K562 (cell line): ENCODE measurements around the gene C1orf174. TPM values are rescaled to one million over a fixed set of nuclear protein-coding genes. Genes with fewer than 3 reads are reported as not detected.

Source experiments
- ATF1 ChIP-seq, 2 experiments: fragments of 450-650 bp in 1 of 2; IDR thresholded peaks; 2 replicates each; pipeline ENCODE4 v1.6.1; 2016; ENCODE audit warnings: missing compliant biosample characterization in 1 of 2, missing genetic modification characterization in 1 of 2
- BRCA1 ChIP-seq, 2 experiments: fragments of 450-650 bp in 1 of 2; sonication (generic) in 1 of 2; formaldehyde crosslinking in 1 of 2; IDR thresholded peaks; 2 replicates each; pipeline versions ENCODE4 v1.5.0 to v1.6.1; 2017 to 2020; ENCODE audit warnings: mild to moderate bottlenecking in 1 of 2, missing genetic modification reagents in 1 of 2
- BRF1 ChIP-seq: IDR thresholded peaks from 3 replicates; pipeline ENCODE4 v1.6.1; 2011; ENCODE audit warnings: borderline replicate concordance, mild to moderate bottlenecking; ENCODE audit not compliant: insufficient read length; ENCODE audit errors: extremely low read depth
- FIP1L1 ChIP-seq: fragments of 200-400 bp; formaldehyde crosslinking; IDR thresholded peaks from 2 replicates; pipeline ENCODE4 v1.6.1; 2018; ENCODE audit warnings: mild to moderate bottlenecking, low read depth, low read length; ENCODE audit not compliant: poor library complexity, severe bottlenecking
- FOXA3 ChIP-seq, 2 experiments: fragments of 450-650 bp in 1 of 2; sonication (generic) in 1 of 2; formaldehyde crosslinking; IDR thresholded peaks in 1 of 2; conservative IDR thresholded peaks in 1 of 2; 2 replicates each; pipeline versions ENCODE4 v1.4.0 to v1.8.0; 2020 to 2022; ENCODE audit warnings: mild to moderate bottlenecking in 2 of 2, missing genetic modification reagents in 1 of 2
- KAT7 ChIP-seq: sonication (generic); formaldehyde crosslinking; IDR thresholded peaks from 2 replicates; pipeline ENCODE4 v1.8.0; 2022; ENCODE audit warnings: missing genetic modification reagents, mild to moderate bottlenecking, borderline replicate concordance
- KLF10 ChIP-seq: fragments of 250-450 bp; sonication (Bioruptor Pico); IDR thresholded peaks from 2 replicates; pipeline ENCODE4 v1.6.1; 2021; ENCODE audit warnings: matching md5 sums
- L3MBTL2 ChIP-seq: fragments of 450-650 bp; IDR thresholded peaks from 2 replicates; pipeline ENCODE4 v1.6.1; 2016; ENCODE audit warnings: mild to moderate bottlenecking, moderate library complexity
- MEIS2 ChIP-seq: fragments of 450-650 bp; IDR thresholded peaks from 2 replicates; pipeline ENCODE4 v1.6.1; 2014; ENCODE audit warnings: mild to moderate bottlenecking; ENCODE audit not compliant: partially characterized antibody
- MYC ChIP-seq, 2 experiments: fragments of 250-450 bp in 1 of 2; sonication (Bioruptor Pico) in 1 of 2; IDR thresholded peaks; 2 replicates each; pipeline versions ENCODE4 v1.5.1 to v1.6.1; 2012 to 2021; ENCODE audit warnings: low read depth in 2 of 2, borderline replicate concordance in 1 of 2, improper control_type of control experiment in 1 of 2, low read length in 1 of 2, mild to moderate bottlenecking in 1 of 2, moderate library complexity in 1 of 2
- SIN3B ChIP-seq: fragments of 450-650 bp; IDR thresholded peaks from 2 replicates; pipeline ENCODE4 v1.6.1; 2017; ENCODE audit warnings: low read depth, mild to moderate bottlenecking, moderate library complexity
- SUPT5H ChIP-seq: fragments of 450-650 bp; IDR thresholded peaks from 2 replicates; pipeline ENCODE4 v1.6.1; 2016
- TEAD4 ChIP-seq, 2 experiments: sonication (generic) in 1 of 2; formaldehyde crosslinking in 1 of 2; IDR thresholded peaks; 2 replicates each; pipeline versions ENCODE4 v1.6.1 to v1.8.0; 2012 to 2022; ENCODE audit warnings: borderline replicate concordance in 1 of 2, inconsistent platforms in 1 of 2, low read length in 1 of 2, mild to moderate bottlenecking in 1 of 2, missing genetic modification reagents in 1 of 2
- XRCC4 ChIP-seq: IDR thresholded peaks from one replicate; pipeline ENCODE4 v1.6.1; 2011; ENCODE audit not compliant: insufficient read depth, insufficient read length; ENCODE audit errors: extremely low read depth
- XRCC5 ChIP-seq: fragments of 200-400 bp; formaldehyde crosslinking; IDR thresholded peaks from 2 replicates; pipeline ENCODE4 v1.6.1; 2017; ENCODE audit warnings: low read depth, mild to moderate bottlenecking, low read length
- ZFP30 ChIP-seq: fragments of 250-450 bp; sonication (Bioruptor Pico); IDR thresholded peaks from 2 replicates; pipeline ENCODE4 v1.8.0; 2022; ENCODE audit warnings: moderate library complexity, mild to moderate bottlenecking, inconsistent platforms, borderline replicate concordance
- polyA plus RNA-seq, 8 experiments: library from polyadenylated mRNA; depleted of rRNA in 4 of 8; stranded (reverse) in 5 of 8; unstranded in 3 of 8; fragments of >200 nt; fragmentation: Nextera tagmentation in 2 of 8; fragmentation: Illumina TruSeq in 1 of 8; extraction: Ambion mirVana in 2 of 8; extraction: Trizol in 1 of 8; gene quantifications; 2 replicates each; pipeline versions ENCODE4 v1.2.1 to v1.2.3, GENCODE V29; 2011 to 2014; ENCODE audit warnings: inconsistent platforms in 1 of 8, missing spikeins in 1 of 8
- total RNA-seq, 7 experiments: library from RNA; depleted of rRNA in 6 of 7; stranded (reverse); fragments of >200 nt in 6 of 7; fragmentation: Illumina TruSeq in 2 of 7; extraction: Trizol in 2 of 7; gene quantifications; 2 replicates each; pipeline versions ENCODE4 v1.2.1 to v1.2.3, GENCODE V29; 2011 to 2021; ENCODE audit warnings: low replicate concordance in 1 of 7
- TF ChIP-seq, protein P1 (sequence below), 3 experiments: IDR thresholded peaks in 2 of 3; conservative IDR thresholded peaks in 1 of 3; 2 replicates each; pipeline ENCODE4 v1.5.1; 2011 to 2012; ENCODE audit warnings: low read length in 3 of 3, mild to moderate bottlenecking in 3 of 3, control low read depth in 2 of 3, improper control_type of control experiment in 1 of 3, inconsistent platforms in 1 of 3, low read depth in 1 of 3, mixed read lengths in 1 of 3, moderate library complexity in 1 of 3; ENCODE audit not compliant: insufficient read depth in 2 of 3
- TF ChIP-seq, protein P2 (sequence below): fragments of 450-650 bp; IDR thresholded peaks from 2 replicates; pipeline ENCODE4 v1.6.1; 2014; ENCODE audit warnings: low read depth, mild to moderate bottlenecking, moderate library complexity, borderline replicate concordance
- TF ChIP-seq, protein P3 (sequence below): sonication (generic); formaldehyde crosslinking; IDR thresholded peaks from 2 replicates; pipeline ENCODE4 v1.8.0; 2022; ENCODE audit warnings: mild to moderate bottlenecking, missing genetic modification reagents, borderline replicate concordance

Gene C1orf174
- total and polyA plus RNA-seq, 9 of the 15 experiments (the other 6 are each of a cell fraction or from before 2014, with no cell fraction given) = 38.5 to 64.9 (median 45.4) TPM

DNA sequence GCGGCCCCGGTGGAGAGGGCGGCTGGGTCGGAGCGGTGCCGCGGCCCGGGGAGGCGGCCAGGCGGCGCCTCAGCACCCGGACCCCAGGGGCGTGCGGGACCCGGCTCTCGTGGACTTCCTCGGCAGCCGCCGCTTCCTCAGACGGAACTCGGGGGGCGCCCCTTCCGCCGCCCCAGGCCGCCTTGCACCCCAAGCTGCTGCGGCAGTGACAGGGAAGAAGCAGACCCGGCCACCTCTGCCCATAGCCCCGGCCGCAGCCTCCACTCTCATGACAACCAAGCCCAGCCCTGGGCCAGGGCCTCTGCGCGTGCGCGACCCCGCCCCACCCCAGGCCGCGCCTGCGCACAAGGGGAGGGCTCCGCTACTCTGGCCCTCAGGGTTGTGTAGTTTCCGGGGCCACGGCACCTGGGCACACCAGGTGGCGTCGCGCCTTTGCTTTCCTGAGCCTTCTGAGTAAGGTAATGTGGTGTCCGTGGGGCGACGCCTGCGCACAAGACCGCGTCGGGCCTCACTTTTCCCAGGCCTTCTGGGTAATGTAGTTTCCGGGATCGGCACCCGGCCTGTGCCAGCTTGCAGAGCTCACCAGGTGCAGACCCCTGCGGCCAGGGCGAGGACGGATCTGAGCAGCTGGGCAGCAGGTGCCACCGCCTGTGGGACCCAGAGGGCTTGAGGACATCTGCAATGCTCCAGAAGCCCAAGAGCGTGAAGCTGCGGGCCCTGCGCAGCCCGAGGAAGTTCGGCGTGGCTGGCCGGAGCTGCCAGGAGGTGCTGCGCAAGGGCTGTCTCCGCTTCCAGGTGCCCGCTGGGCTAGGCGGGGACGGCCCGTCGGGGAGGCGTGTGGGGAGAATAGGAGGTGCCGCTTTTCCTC, 42.9 kb downstream of the C1orf174 start, which contains the start of the genes CEP104 and DFFB (continued):
- TF ChIP-seq, protein P1, sequence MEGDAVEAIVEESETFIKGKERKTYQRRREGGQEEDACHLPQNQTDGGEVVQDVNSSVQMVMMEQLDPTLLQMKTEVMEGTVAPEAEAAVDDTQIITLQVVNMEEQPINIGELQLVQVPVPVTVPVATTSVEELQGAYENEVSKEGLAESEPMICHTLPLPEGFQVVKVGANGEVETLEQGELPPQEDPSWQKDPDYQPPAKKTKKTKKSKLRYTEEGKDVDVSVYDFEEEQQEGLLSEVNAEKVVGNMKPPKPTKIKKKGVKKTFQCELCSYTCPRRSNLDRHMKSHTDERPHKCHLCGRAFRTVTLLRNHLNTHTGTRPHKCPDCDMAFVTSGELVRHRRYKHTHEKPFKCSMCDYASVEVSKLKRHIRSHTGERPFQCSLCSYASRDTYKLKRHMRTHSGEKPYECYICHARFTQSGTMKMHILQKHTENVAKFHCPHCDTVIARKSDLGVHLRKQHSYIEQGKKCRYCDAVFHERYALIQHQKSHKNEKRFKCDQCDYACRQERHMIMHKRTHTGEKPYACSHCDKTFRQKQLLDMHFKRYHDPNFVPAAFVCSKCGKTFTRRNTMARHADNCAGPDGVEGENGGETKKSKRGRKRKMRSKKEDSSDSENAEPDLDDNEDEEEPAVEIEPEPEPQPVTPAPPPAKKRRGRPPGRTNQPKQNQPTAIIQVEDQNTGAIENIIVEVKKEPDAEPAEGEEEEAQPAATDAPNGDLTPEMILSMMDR (IDR thresholded peaks at IDR 0.05 in 2 of 3, conservative IDR thresholded peaks at IDR 0.05 in 1 of 3; ENCODE audit: insufficient read depth in 2 of 3, low read depth in 1 of 3, low read length in 3 of 3) = peak; percentile 72 to 91 (median 85)
- TF ChIP-seq ATF1 (CRISPR knock-in tag; IDR thresholded peaks at IDR 0.05) (peak; percentile 37; the same call in 1 of the 2 replicates), ATF1 (tag; IDR thresholded peaks at IDR 0.05) (peak; percentile 89), XRCC5 (peak; percentile 33; the same call in 1 of the 2 replicates), KAT7 (CRISPR knock-in tag) (0 out of 2 replicates have a peak, but pooled peaks have one; percentile 81), BRCA1 (IDR thresholded peaks at IDR 0.05) (no peak), BRCA1 (CRISPR knock-in tag; IDR thresholded peaks at IDR 0.05) (peak; percentile 92; the same call in 1 of the 2 replicates), SUPT5H (peak; percentile 72), MEIS2 (peak; percentile 99), FOXA3 (CRISPR knock-in tag; conservative IDR thresholded peaks at IDR 0.05 in 1 of 2, IDR thresholded peaks at IDR 0.05 in 1 of 2) (no peak), FIP1L1 (peak; percentile 92), ZFP30 (CRISPR knock-in tag) (no peak), SIN3B (no peak; the same call in 1 of the 2 replicates), KLF10 (no peak), MYC (IDR thresholded peaks at IDR 0.05; ENCODE audit: low read depth, low read length) (peak; percentile 83), MYC (CRISPR knock-in tag; IDR thresholded peaks at IDR 0.05; ENCODE audit: borderline replicate concordance, low read depth) (peak; percentile 66; the same call in 1 of the 2 replicates), L3MBTL2 (peak; percentile 98), BRF1 (no peak), TEAD4 (IDR thresholded peaks at IDR 0.05; ENCODE audit: low read length) (no peak), TEAD4 (CRISPR knock-in tag; IDR thresholded peaks at IDR 0.05; ENCODE audit: borderline replicate concordance) (peak; percentile 59; the same call in 1 of the 2 replicates), XRCC4 (no peak)
- TF ChIP-seq, protein P2, sequence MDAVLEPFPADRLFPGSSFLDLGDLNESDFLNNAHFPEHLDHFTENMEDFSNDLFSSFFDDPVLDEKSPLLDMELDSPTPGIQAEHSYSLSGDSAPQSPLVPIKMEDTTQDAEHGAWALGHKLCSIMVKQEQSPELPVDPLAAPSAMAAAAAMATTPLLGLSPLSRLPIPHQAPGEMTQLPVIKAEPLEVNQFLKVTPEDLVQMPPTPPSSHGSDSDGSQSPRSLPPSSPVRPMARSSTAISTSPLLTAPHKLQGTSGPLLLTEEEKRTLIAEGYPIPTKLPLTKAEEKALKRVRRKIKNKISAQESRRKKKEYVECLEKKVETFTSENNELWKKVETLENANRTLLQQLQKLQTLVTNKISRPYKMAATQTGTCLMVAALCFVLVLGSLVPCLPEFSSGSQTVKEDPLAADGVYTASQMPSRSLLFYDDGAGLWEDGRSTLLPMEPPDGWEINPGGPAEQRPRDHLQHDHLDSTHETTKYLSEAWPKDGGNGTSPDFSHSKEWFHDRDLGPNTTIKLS = peak; percentile 93
- TF ChIP-seq, protein P3, sequence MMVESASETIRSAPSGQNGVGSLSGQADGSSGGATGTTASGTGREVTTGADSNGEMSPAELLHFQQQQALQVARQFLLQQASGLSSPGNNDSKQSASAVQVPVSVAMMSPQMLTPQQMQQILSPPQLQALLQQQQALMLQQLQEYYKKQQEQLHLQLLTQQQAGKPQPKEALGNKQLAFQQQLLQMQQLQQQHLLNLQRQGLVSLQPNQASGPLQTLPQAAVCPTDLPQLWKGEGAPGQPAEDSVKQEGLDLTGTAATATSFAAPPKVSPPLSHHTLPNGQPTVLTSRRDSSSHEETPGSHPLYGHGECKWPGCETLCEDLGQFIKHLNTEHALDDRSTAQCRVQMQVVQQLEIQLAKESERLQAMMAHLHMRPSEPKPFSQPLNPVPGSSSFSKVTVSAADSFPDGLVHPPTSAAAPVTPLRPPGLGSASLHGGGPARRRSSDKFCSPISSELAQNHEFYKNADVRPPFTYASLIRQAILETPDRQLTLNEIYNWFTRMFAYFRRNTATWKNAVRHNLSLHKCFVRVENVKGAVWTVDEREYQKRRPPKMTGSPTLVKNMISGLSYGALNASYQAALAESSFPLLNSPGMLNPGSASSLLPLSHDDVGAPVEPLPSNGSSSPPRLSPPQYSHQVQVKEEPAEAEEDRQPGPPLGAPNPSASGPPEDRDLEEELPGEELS (CRISPR knock-in tag) = peak; percentile 95
